HG03521 (cell line): ENCODE results near the gene HTR6.

Experiments
- ATAC-seq: cut with Tn5 transposase; IDR thresholded peaks from one replicate; pipeline ENCODE4 v1.9.1; 2021; ENCODE audit warnings: mild to moderate bottlenecking, moderate library complexity; ENCODE audit not compliant: unreplicated experiment

Gene HTR6

DNA sequence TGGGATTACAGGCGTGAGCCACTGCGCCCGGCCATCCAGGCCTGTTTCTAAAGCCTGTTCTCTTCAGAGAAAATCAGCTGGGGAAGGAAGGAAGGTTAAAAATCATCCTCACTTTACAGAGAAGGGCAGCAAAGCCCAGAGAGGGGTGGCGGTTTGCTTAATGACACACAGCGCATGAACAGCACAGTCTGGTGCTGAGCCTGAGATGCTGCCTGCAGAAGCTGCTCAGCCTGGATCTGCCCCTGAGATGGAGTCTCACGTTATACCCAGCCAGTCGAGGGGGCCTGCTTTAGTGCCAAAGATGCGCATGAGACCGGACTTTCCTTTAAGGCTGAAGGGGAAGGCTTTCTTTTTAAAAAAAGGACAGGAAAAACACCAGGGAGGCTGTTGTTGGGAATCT, 21.3 kb downstream of the HTR6 start:
- no peak for ATAC-seq

DNA sequence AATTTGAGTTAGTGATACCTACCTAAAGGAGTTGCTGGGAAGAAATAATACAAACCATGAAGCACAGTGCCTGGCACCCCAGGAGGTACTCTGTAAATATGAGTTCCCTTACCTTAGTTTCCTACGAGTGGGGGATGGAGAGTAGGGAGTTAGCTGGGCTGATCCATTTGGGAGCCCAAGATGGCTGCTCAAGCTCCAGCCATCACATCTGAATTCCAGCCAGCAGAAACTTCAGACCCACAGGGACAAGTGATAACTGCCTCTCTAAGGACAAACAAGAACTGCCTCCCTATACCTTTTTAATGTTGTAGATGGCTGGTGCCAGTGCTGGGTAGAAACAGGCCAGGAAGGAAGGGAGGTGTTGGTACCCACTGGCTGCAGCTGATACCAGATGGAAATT, 22.7 kb downstream of the HTR6 start:
- ATAC-seq, result no peak

DNA sequence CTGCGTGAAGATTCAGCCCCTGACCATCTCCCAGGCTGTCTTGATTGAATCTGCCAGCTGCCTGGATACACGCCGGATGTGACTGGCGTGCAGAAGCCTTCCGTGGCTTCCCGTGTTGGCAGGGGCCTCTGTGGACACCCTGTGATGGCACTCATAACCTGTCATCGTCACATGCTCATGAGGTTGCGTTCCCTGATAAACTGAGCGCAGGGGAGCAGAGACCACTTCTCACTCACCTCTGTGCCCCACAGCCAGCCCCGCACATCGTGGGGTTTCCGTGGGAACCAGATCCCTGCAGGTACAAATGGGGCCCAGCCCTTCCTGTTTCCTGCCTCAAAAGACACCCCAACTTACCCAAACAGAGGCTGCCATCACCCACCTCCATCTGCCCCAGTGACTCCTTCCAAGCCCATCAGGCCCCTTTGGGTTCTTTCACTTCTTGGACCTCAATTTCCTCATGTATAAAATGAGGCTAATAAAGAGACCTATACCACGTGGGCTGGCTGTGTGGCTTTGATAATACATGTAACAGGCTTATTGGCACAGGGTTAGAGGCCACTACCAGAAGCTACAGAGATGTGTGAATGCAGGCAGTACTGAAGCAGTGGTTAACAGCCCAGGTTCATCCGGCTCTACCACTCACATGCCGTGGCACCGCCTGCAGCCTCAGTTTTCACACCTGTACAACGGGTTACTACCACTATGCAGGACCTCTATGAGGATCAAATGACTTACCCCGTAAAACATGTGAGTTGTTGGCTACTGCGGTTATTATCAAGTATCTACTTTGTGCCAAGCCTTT, 23.6 kb downstream of the HTR6 start:
- ATAC-seq, result no peak

DNA sequence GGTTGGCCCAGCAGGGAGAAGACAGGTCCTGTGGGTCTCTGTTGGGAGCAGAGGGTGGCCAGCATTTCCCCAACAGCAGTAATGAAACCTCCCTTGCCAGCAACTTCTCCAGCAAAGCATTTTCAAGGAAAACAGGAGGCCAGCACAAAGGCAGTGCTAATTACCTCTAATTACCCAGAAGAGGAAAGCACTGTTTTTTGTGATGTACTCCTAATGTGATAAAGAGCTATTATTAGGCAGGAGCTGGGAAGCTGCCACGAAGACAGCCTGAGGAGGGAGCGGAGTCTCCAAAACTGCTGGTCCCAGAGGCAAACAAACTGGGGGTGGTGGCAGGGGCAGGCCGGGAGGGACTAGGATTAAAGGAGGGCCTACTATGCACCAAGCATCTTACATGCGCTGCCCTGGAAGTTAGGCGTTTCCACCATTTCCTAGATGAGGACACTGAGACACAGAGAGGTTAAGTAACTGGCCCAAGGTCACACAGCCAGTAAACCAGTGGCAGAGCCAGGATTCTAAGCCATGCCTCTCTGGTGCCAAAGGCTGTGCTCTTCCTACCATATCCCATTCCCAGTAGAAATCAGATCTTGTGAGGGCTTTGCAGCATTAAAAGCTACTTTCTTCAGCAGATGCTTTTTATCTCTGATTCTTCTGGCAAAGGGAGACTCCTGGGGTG, 24.5 kb downstream of the HTR6 start:
- no peak for ATAC-seq

DNA sequence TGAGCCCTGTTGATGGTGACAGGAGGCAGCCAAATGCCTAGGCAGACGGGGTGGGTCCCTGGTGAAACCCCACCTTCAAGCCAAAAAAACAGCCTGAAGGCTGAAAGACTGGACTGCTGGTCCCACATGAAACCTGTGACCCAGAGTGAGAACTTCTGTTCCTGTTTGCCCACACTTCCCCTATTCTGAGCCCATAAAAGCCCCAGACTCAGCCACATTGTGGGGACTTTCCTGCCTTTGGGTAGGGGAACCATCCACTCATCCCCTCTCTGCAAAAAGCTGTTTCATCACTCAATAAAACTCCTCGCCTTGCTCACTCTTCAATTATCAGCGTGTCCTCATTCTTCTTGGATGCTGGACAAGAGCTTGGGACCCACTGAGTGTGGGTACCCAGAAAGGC, 25.2 kb downstream of the HTR6 start:
- ATAC-seq, result no peak

DNA sequence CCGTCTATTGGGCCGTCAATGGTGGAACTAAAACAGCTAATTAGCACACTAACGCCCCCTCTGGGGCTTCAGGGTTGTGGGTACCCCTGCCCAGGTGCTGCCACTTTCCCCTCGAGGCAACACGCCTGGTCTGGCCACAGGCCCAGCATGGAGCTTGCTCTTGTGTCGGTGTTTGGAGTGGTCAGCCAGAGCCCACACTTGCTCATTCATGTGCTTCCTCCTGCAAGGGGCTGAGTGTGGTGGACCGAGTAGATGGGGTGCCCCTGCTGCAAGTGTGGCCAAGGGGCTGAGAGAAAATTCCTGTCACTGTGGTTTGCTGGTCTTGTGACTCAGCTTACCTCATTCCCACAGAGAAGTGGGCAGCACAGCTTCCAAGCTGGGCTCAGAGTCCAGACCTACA, 25.7 kb downstream of the HTR6 start:
- ATAC-seq, result no peak

DNA sequence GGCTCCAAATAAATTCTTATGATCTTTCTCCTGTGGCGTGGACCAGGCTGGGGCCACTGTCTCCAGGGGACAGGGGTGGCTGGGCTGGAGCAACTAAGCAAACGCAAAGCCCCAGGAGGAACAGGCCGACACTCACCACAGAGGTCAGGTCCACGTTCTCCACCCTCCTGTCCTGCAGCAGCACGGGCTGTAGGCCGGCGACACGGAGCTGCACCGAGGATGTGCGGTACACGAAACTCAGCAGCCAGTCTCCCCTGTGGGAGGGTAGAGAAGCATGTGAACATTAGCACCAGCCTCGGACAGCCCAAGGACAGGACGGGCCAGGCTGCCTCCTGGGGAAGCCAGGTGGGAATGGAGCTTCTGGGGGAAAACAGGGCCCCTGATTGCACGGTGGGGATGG, 29.6 kb downstream of the HTR6 start:
- ATAC-seq, result no peak

DNA sequence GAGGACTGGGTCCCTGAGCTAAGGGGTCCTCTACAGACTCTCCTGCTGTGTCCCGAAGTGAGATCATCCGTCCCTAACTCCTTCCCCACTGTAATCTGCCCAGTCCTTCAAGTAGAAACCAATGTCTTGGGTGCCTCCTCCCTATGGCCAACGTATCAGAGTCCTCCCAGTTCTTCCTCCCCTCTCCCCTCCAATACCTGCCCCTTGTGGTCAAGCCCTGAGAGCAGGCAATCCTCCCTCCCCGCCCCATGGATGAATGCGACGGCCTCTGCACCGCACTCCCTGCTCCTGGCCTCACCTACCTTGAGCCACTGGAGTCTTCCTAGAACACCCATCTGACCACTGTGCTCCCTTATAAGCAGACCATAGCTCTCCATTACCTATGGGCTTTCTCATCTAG, 31.1 kb downstream of the HTR6 start:
- no peak for ATAC-seq

DNA sequence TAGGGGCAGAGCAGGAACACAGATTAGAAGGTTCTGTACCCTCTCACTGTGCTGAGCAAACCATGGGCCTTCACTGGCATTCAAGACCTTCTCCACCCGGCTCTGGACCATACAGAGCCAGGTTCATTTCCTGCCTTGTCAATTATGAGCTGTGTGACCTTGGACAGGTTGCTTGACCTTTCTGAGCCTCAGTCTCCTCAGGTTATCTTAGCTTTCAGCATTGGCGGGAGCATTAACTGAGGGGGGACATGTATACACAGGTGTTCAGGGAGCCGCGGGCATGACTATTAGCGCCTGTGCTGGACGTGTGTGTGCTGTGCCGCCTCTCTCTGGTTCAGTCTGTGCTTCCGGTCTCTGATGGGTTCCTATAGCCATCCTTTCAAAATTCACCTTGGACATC, 32.1 kb downstream of the HTR6 start:
- ATAC-seq, result no peak

DNA sequence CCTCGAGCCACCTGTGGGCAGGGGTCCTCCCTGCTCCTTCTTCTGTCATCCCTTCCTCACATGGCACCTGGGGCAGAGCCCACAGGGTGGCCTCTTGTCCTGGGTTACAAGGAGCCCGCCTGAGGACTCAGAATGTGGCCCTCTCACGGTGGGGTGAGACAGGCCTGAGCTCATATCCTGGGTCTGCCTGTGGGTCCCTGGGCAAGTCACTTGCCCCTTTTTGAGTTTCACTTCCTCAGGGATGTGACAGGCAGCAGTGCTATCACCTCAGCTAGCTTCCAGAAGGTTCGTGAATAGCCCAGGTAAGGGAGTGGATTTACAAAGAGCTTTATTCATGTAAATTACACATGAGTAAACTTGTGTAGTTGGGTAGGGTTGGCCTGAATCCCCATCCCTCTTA, 33.5 kb downstream of the HTR6 start:
- no peak for ATAC-seq

DNA sequence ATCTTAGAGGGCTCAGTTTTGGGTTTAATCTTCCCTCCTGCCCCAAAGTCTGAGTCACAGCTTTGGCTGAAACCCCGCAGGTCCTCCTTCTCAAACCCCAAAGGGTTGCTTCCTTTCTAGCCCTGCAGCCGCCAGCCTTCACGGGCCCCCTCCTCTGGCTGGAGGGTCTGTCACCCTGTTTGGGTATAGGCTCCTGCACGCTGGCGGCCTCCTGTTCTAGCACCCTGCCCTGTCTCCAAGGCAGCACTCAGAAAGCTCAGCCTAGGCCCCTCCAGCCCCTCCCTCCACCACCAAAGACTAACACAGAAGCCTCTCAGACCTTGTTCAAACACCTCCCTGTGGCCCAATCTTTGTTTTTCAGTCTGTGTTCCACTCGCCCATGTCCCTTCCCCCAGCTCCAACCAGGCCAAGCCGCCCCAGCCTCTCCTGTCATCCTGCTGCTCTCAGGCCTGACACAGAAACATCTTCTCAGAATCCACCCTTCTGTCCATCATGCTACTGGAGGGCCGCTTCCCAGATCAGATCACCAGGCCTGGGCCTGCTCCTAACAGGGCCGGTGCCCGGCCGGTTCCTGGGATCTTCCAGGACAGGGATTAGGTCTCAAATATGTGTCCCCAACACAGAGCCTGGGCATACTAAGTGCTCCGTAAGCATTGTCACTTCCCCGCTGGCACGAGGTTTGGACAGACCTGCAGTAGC, 35.6 kb downstream of the HTR6 start:
- no peak for ATAC-seq

DNA sequence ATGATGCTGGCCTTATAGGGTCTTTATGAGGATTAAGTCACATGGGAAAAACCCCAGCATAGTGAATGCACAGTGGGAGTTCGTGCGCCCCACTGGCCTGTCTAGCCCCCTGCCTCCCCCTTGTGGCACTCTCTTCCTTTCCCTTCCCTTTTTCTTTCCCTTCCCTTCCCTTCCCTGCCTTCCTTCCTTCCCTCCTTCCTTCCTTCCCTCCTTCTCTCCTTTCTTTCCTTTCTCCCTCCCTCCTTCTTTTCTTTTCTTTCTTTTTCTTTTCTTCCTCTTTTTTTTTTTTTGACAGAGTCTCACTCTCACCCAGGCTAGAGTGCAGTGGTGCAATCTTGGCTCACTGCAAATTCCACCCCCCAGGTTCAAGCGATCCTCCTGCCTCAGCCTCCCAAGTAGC, 38.6 kb downstream of the HTR6 start:
- no peak for ATAC-seq

DNA sequence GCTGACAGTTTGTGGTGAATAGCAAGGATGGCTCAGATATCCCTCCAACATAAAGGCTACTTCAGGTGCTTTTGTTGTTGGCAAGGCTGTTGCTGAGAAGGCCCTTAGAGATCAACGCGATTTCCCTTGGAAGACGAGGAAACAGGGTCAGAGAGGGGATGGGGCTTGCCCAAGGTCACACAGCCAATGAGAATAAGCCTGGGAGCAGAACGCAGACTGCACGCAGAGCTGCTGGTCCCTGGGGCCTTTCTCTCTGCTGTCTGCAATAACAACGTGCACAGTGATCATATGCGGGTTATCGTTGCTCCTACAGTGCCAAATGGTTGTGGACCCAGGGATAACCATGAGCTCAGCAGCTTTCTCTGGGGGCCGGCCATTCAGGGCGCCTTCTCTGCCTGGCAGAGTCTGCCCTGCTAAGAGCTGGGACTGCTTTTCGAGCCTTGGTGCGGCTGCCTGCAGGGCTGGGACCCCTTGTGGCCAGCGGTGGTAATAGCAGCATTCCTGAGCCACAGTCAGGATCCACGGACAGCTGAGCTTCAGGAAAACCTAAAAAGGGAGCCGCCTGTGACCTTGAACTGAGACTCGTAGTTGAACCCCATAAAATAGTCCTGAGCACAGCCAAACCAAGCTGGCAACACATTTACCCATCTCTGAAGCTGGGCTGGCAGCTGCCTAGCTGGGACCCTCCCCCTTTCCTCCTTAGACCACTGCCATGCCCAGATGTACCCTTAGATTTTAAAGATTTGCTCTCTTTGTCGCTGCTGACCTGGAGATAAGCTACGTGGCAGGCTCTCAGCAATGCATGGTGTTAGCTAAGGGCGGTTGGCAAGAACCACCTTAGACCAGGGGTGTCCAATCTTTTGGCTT, 39.8 kb downstream of the HTR6 start:
- ATAC-seq, result no peak

DNA sequence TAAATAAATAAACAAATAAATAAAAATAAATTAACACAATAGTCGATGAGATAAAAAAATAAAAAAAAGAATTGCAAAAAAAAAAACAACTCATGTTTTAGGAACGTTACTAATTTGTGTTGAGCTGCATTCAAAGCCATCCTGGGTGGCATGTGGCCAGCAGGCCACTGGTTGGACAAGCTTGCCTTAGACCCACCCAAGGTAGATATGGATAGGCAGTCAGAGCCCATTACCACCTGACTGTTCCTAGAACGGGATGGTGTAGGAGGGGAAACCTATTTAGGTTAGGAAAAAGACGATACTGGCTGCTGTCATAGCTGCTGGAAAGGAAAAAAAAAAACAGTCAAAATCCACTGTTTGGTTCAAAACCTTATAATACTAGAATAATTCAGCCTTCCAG, 40.8 kb downstream of the HTR6 start:
- ATAC-seq, result no peak

DNA sequence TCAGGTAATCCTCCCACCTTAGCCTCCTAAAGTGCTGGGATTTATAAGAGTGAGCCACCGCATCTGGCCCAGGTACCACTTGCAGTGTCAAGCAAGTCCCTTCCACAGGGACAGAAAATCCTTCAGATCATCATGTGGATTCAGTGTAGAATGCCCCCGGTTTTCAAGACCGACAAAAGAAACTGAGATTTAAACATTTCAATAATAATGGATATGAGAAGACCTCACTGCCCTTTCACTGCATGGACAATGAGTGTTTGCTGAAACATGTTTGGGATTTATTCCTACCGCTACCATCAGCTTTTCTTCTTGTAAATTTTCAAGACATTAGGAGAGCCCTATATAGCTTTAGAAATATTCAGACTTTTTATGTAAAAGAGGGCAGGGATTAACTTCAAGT, 41.5 kb downstream of the HTR6 start:
- no peak for ATAC-seq

DNA sequence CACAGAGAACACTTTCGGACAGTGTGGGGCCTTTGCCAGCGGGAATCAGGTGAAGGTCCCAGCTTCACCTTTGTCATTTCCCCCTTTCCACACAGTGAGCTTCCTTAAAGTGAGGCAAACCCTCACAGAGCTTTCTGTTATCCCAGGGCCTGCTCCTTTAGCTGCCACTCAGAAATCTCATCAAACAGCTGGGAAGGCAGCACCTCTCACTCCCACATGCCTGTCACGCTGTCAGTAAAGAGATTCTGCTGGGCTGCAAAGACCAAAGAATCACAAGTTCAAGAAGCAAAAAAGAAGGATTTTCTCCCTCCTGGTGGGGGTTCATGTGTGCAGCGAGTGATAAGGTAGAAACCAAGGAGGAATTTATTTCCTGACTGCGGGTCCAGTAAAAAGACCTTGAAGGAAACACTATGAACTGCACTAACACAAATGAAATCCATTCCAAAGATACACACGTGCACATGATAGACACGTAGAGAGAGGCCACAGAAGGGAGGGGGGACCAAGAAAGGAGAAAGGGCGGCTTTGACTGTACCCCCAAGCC, 44.0 kb downstream of the HTR6 start:
- no peak for ATAC-seq

DNA sequence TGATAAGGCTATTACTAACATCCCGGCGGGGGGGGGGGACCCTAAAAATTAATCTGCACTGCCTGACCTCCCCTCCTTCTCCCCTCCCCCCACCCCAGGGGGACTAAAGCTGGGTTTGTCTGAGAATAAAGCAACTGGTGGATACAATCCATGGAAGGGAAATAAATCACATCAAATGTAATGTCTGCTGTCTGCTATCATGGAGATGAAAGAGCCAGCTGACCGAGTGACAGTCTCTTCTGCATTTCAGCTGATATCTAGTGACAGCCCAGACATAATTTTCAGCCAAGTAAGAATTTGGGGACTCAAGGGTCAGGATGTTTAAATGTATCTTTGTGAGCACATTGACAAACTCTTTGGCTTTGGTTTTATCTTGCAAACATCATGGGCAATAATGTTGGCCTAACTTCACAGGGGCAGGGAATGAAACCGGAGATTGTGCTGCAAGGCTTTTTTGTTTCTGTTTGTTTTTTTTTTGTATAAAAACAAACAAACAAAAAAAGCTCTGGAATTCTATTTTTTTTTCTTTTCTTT, 44.7 kb downstream of the HTR6 start:
- no peak for ATAC-seq

DNA sequence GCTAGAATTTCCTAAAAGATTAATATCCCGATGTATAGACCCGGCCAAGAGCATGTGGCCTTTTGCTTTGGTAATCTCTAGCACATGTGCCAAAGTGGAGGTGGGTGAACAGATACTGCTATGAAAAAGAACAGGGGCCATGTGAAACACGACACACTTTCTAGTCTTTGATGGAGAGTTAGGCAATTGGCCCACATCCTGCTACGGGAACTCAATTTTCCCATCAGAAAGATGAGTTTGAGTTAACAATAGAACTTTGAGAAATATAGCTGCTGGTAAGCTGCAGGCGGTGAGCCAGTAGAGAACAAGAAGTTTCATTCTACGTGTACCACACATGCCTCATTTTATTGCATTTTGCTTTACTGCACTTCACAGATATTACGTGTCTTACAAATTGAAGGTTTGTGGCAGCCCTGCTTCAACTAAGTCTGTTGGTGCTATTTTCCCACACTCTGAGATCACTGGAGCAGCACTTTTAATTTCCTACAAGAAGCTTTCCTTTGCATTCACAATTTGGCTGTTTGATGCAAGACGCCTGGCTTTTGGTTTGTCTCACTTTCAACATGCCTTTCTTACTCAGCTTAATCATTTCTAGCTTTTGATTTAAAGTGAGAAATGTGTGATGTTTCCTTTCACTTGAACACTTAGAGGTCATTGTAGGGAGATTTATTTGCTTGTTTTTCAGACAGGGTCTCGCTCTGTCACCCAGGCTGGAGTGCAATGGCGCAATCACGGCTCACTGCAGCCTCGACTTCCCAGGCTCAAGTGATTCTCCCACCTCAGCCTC, 46.3 kb downstream of the HTR6 start:
- ATAC-seq, result no peak

DNA sequence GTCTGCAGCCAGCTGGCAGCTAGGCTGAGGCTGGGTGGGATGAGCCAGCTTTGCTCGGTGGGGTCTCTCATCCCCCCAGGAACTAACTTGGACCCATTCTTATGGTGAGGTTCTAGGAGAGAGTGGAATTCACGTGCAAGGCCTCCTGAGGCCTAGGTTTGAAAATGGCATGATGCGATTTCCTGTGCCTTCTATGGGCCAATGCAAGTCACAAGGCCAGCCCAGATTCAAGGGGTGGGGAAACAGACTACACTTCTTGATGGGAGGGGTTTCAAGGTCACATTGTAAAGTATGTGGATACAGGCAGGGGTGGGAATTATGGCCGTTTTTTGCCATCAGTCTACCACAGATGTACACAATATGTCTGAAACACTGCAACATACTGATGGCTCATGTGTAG, 48.3 kb downstream of the HTR6 start:
- no peak for ATAC-seq
